A549 treated with AZD2906 at 1 μM for 4 hours (cell line): ENCODE data around the gene ARHGEF7. TPM values are rescaled to one million over a fixed set of nuclear protein-coding genes. Genes with fewer than 3 reads are reported as not detected.

Experiments used
- total RNA-seq: library from RNA; stranded (reverse); fragments of 200-300 nt; extraction: Qiagen RNA extraction; gene quantifications from 5 replicates; pipeline ENCODE4 v1.2.3, GENCODE V29; 2022

Gene ARHGEF7, protein sequence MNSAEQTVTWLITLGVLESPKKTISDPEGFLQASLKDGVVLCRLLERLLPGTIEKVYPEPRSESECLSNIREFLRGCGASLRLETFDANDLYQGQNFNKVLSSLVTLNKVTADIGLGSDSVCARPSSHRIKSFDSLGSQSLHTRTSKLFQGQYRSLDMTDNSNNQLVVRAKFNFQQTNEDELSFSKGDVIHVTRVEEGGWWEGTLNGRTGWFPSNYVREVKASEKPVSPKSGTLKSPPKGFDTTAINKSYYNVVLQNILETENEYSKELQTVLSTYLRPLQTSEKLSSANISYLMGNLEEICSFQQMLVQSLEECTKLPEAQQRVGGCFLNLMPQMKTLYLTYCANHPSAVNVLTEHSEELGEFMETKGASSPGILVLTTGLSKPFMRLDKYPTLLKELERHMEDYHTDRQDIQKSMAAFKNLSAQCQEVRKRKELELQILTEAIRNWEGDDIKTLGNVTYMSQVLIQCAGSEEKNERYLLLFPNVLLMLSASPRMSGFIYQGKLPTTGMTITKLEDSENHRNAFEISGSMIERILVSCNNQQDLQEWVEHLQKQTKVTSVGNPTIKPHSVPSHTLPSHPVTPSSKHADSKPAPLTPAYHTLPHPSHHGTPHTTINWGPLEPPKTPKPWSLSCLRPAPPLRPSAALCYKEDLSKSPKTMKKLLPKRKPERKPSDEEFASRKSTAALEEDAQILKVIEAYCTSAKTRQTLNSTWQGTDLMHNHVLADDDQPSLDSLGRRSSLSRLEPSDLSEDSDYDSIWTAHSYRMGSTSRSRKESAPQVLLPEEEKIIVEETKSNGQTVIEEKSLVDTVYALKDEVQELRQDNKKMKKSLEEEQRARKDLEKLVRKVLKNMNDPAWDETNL
- 18.9 to 22.2 TPM (median 19.2 TPM) in 5 replicates for total RNA-seq

DNA sequence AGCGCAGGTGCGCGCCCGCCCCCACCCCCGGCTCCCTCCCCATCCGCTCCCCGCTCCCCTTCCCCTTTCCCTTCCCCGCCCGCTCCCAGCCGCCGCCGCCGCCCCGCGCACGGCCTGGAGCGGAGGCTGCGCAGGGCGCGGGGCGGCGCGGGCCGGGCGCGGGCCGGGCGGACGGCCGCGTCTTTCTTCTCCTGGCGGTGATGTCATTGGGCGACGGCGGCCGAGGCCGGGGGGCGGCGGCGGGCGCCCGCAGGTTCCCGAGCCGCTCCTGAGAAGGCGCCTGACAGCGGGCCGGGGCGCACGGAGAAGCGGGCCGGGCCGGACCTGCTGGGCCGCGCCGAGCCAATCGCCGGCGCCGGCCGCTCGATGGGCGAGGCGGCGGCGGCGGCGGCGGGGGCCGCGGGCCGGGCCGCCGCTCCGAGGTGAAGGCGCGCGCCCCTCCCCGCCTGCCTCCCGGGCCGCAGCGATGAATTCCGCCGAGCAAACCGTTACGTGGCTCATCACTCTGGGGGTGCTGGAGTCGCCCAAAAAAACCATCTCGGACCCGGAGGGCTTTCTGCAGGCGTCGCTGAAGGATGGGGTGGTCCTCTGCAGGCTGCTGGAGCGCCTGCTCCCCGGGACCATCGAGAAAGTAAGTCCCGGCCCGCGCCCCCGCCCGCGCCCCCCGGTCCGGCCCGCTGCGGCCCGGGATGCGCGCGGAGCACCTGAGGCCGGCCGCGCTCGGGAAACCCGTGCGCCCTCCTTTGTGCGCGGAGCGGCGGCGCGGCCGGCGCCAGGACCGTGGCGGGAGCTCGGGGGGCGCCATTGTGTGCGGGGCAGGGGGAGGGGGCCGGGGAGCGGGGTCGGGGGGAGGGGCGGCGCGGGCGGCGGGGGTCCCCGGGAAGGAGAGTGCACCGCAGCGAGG is at the start of gene ARHGEF7:
Gene ARHGEF7, plus strand, starts transcription at position 250 of the 904 bp plus-strand sequence. Its CDS starts 217 bp downstream, at position 467.

DNA sequence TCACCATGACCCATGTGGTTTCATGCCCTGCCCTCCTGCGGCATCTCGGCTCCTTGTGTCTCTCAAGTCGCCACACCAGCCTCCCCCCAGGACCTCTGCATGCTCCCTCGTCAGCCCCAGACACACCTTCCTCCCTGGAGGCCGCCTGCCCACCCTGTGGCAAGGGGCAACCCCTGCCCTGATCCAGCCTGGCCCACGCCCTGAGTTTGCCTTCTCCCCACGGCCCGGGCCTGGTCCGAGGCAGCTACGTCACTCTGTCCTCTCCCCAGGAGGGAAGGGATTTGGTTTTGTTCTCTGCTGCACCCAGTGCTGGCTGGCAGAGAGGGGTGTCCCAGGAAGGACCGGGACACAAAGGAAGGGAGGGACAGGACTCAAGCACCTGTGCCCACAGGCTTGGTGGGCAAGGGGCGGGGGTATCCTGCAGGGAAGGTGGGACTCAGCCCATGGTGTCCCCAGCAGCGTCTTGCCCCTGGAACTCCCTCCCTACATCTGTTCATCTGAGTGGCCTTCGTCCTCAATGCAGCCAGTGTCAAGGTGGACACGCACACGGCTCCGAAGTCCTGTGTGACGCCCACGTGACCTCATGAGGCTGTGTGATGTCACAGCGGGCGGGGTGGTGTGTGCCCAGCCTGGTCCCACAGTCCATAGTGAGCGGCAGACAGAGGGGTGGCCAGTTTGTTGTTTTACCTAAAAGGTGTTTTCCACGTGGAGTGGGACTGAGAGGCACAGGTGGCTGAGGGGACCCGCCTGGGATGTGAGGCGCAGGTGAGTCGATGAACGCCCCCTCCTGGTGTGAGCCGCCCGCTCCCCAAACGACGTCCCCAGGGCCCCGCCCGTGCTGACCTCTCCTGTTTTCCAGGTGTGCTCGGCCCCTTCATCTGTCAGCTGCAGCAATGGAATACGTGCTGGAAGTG is 205.1 kb downstream of the ARHGEF7 start, which contains the start of gene TEX29:
Gene TEX29, plus strand, starts transcription at position 645 of the 914 bp plus-strand sequence. Its CDS starts 249 bp downstream, at position 894.

Other genes starting within 250 kb of the ARHGEF7 start
- 33.1 to 45.3 TPM (median 35.2 TPM) in 5 replicates for gene ANKRD10, start 200.2 kb upstream of the ARHGEF7 start, total RNA-seq
- 0.09 to 0.49 TPM (median 0.13 TPM) in 4 of 5 replicates, not detected in the other for gene TEX29, start 205.3 kb downstream of the ARHGEF7 start, total RNA-seq